GM21737 (cell line): ENCODE measurements around the gene ATG4B.
A peak's percentile ranks its signal among the peaks of the same experiment; 100 is the strongest.

Experiments
- ATAC-seq: cut with Tn5 transposase; IDR thresholded peaks from one replicate; pipeline ENCODE4 v1.9.1; 2021; ENCODE audit warnings: mild to moderate bottlenecking, moderate library complexity; ENCODE audit not compliant: unreplicated experiment

The ATG4B gene

DNA sequence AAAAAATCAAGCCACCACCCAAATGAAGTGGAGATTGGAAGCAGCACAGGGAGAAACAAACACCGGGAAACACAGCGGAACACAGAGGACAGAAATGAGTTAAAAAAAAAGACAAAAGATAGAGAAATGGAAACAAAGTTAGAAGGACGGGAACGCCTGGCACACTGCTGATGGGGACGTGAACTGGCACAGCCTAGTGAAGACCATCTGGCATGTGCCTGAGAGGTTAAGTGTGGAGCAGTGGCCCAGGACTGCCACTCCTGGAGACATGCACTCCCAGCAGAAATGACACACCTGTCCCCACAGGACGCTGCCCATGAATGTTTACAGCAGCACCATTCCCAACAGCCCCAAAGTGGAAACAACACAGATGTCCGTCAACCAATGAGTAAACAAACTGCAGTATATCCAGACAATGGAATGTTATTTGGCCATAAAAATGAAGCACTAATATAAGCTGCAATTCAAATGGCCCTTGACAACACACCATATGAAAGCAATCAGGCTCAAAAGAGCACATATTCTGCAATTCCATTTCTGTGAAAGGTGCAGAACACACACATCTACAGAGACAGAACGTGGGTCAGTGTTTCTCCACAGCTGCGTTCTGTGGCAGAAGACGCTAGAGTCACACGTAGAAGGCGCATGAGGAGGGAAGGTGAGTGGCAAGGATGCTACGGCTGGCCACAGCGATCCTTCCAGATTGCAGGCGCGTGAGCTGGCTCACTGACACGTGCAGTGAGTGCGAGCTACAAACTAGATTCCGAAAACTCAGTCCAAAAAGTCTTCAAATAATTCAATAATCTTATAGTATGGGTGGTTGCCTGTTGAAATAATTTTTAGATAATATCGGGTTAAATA, 25.1 kb upstream of the ATG4B start:
- no peak for ATAC-seq

DNA sequence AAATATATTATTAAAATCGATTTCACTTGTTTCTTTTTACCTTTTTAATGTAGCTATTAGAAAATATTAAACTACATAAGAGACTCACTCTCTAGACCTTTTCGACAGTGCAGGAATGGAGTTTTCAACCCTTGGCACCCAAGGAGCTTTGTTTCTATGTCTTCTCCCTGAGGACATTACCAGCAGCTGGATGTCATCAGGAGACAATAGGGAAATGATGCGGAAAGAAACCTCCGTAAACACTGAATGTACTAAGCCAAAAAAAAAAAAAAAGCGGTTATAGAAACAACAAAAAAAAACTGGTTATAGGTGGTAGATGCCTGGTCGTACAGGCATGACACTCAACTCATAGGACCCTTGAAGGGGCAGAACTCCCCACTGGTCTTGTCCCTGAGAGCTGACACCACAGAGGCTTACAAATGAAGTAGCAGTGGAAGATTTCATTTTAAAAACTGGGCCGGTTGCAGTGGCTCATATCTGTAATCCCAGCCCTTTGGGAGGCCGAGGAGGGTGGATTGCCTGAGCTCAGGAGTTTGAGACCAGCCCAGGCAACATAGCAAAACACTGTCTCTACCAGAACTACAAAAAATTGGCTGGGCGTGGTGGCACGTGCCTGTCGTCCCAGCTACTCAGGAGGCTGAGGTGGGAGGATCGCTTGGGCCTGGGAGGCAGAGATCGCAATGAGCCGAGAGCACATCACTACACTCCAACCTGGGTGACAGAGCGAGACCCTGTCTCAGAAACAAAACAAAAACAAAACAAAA, 24.3 kb upstream of the ATG4B start:
- no peak for ATAC-seq

DNA sequence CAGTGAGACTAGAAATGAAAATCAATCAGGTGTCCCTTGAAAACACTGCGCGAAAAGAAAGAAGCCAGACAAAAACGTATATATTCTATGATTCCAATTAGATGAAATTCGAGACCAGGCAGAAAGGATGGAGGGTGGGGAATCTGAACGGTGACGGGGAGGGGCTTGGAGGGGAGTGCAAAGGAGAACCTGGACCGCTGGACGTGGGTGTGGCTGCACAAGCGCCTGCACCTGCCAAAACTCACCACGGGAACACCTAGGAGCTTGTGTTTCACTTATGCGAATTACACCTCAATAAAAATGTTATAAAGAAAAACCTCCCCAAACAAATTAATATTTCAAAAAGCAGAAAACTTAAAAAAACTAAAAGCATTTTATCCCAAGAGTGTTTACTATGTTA, 22.5 kb upstream of the ATG4B start:
- no peak for ATAC-seq

DNA sequence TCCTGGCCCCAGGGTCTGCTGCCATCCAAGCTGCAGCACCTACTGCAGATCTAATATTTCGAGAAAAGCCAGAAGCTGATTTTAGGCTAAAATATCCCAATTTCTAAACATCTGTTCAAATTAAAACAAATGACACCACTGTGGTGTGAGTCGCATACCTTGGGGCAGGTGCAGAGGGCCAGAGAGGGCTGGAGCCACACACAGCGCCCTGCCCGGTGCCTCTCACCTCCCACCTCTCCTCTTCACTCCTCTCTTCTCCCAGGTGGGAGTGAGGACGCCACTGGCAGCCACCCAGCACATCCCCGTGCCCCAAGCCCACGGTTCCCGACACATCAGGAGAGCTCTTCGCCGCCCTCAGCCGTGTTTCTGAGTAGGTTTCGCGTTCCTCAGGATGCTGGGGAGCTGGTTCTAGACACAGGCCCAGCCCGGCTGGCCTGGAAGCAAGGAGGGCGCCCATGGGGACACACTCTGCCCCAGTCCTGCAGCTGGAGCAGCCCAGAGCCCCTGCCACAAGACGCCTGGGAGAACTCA, 21.9 kb upstream of the ATG4B start:
- no peak for ATAC-seq

DNA sequence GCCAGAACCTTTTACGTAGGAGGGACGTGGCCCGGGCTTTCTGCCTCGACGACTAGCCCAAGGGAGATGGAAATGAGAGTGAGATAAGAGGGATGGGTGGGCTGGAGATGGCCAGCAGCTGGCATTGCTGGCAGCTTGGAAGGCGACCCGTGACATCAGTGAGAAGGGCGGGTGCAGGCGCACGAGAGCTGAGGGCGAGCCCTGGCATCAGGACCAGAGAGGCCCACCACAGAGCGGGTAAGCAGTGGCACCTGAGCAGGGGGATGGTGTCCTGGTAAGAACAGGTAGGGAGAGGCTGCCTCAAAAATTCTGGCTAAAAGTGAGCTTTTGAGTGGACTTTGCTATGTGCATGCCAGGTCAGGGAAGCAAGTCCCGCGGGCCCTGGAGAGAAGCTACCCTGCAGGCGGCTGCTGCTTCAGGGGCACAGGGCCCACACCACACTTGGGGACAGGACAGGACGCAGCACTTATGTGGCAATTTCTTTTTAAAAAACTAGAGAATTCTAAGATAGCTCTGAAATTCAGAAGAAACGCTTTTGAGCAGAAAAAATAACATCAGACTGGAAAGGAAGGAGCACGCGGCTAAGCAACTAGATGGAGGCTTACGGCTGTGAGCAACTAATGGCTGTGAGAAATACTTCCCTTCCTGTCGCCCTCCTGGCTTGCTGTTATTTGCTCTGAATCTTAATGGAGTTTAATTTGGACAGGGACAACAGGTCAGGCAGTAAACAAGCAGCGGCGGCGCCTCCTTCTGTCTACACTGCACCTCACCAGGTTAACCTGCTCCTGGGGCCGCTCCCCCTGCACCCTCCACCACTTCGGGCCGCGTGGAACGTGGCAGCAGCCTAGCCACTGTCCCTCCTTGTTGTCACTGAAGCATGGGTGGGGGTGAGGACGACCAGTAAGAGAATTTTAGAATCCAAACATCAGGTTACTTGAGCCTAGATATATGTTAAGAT, 21.0 kb upstream of the ATG4B start:
- no peak for ATAC-seq

DNA sequence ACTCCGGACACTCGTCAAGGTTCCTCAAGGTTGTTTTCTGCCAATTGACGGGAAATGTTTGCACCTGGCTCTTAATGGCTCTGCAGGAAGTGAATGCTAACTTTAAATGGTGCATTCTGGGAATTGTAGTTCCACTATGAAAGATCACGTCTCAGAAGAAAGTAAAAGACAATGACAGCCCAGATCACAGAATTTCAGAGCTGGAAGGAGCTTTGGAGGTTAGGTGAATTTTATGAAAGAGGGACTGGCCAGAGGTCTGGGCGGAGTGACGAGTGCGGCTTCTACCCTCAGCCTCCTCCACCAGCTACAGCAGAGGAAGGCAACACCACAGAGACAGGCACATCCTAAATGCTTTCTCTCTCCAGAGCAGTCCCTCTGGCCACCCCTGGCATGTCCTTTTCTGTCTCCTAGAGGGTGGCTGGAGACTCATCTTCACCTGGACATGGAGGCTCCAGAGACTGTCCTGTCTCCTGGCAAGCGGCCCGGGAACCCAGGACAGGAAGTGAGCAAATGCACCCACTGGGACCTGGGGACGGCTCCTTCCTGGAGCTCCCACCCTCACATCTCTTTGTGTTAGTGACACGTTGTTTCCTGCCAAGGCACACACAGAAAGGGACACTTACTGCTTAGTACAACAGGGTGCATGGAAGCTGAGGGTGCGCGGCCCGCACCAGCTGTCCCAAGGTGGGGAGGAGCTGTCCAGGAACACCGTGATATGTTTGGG, 19.9 kb upstream of the ATG4B start:
- peak; percentile 49 for ATAC-seq

DNA sequence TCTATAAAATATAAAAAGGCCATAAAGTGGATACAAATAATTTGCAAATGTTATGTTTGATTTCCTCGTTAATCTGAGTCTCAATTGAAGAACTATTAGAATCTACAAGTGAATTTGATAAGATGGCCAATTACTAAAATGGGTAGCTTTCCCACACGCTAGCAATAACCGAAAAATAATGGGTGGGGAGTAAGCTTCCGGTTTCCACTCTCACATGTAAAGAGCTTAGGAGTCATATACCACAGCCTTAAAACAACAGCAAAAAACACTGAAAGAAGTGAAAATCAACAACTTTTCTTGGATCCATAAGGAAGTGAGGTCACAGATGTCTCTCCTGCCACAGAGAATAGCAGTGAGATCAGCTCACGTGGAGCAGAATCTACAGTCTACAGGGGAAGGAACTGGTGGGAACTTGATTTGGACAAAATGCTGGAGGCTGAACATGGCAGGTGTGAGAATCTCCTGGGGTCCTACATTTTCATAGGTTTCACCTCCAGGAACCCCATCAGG, 19.1 kb upstream of the ATG4B start:
- ATAC-seq = no peak

DNA sequence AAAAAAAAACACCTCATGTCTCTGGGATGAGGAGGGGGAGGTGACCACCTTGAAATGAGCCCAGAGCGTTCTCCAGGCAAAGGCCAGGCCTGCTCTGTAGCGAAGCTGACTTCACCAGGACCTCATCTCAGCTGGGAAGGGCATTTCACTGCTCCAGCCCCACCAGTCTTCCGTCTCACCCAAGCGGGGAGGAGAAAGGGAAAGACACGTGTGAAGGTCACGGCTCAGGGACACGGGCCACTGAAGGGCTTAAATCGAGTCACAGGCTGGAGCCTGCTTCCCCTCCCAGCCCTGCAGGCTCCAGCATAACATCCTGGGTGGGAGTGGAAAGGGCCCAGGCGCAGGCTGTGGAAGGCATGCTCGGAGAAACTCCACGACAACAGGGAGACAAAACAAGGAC, 18.7 kb upstream of the ATG4B start:
- ATAC-seq = no peak

DNA sequence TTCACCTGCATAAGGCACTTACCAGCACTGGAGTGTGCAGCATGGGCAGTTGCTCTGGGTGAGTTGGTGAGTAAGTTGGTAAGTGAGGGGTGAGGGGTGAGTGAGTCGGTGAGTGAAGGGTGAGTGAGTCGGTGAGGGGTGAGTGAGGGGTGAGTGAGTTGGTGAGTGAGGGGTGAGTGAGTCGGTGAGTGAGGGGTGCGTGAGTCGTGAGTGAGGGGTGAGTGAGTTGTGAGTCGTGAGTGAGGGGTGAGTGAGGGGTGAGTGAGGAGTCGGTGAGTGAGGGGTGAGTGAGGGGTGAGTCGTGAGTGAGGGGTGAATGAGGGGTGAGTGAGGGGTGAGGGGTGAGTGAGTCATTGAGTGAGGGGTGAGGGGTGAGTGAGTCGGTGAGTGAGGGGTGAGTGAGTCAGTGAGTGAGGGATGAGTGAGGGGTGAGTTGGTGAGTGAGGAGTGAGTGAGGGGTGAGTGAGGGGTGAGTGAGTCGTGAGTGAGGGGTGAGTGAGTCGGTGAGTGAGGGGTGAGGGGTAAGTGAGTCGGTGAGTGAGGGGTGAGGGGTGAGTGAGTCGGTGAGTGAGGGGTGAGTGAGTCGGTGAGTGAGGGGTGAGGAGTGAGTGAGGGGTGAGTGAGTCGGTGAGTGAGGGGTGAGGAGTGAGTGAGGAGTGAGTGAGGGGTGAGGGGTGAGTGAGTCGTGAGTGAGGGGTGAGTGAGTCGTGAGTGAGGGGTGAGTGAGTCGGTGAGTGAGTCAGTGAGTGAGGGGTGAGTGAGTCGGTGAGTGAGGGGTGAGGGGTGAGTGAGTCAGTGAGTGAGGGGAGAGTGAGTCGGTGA, 17.7 kb upstream of the ATG4B start:
- ATAC-seq = no peak

DNA sequence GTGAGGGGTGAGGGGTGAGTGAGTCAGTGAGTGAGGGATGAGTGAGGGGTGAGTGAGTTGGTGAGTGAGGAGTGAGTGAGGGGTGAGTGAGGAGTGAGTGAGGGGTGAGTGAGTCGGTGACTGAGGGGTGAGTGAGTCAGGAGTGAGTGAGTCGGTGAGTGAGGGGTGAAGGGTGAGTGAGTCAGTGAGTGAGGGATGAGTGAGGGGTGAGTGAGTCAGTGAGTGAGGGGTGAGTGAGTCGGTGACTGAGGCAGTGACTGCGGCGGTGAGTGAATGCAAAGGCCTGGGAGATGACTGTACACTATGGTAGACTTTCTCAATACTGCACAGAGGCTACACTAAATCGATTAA, 17.1 kb upstream of the ATG4B start:
- ATAC-seq = no peak

DNA sequence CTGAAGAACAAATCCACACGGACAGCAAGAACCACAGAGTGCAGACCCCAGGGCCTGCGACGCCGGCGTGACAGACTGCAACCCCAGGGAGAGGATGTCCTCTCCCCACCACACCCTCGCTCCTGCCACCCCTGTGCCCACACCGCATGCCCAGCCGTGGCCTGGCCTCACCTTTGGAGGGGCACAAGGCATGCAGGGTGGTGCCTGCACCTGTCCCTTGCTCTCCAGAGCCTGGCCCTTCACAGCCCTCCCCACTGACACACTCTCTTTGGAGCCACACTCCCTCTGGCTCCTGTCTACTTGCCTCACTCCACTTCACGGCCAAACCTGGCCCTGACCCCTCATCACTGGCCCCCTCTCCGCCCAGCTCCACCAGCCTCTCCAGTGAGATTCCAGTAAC, 9.8 kb upstream of the ATG4B start:
- ATAC-seq = no peak

DNA sequence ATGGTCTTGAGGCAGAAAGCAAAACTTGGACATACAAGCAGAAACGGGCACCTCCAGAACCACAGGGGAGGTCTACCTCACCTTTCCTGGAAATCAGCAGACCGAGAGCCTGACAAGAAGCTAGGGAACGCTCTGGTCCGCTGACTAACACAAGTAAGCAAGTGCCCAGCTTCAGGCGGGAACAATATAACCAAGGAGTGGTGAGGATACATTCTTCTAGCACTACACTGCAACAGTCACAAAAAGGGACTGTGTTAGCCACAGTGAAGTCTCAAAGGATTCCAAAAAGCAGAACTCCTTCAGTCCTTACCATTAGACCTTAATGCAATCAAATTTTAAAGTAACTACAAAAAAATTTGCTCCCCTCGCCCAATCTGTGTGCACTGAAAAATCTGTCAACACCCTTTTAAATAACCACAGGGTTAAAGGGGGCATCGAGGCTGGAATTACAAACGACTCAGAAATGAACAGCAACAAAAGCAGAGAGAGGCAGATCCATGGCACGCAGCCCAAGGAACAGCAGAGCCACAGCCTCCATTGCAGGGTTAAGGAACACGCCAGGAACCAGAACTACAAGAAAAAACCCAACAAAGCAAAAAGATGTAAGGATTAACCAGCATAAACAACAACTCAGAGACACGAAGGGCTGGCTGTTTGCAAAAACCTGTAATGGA, 7.6 kb upstream of the ATG4B start:
- no peak for ATAC-seq

DNA sequence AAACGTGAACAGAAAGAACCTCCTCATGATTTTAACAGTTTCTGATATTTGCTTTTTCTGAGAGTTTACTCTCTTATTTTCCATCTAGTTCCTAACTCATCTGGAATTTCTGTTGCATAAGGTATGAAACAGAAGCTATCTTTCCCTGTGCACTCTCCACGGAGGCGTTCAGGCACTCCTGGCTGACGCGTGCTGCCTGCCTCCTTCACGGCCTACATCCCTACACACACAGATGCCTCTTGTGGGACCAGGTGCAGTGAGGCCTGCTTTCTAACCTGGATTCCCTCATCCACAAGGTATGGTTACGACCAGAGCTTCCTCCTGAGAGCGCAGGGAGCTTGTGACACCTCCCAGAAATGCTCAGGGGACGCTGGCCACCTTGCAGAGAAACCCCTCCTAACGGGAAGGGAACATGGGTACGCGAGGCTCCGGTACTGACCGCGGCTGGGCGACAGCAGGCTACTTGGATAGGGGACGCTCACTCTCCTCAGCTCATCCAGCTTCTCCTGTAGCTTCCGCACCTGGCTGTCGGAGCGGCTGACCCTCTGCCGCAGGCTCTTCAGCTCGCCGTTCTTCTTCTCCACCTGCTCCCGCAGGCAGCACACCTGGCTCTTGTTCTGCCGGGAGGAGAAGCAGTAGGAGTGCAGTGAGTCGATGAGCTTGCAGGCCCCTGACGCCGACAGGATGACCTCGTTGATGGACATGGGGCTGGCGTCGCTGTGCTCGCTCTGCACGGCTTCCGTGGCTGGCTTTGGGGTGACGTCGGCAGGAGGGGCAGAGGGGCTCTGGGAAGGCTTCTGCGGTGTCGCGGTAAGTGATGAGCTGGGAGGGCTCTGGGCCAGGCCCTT, 4.8 kb upstream of the ATG4B start:
- no peak for ATAC-seq

DNA sequence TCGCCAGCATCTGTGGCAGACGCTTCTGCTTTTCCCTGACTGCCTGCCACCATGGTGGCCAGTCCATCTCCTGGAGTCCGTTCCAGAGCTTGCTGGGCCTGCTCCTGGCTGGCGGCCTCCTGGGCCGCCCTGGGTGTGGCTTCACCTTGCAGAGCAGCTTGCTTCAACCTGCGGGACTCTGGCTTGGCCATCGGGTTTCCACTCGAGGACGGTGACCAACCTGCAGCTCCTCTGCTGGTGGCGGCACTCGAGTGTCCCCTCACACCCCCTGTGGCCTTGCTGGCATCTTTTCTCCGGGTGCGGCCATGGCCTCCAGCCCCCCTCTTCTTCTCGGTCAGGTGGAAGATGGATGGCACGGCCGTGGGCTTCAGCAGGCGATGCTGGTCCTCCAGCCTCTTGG, 3.9 kb upstream of the ATG4B start:
- no peak for ATAC-seq

DNA sequence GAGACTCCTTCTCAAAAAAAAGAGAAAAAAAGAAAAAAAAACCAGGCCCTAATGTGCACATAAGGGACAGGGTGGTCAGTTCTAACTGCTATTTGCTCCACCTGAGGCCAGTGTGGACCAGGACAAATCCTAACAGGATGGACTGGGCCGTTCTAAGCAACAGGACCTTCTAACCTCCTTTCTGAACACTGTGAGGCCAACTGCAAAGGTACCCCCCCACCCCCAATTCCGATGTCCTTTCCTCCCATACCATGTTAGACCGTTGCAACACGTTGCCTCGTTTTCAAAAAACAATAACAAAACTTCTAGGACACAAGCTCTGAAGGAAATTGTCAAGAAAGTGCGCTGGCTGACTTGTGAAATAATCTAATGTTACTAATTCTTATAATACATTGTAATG, 1.7 kb upstream of the ATG4B start:
- no peak for ATAC-seq

DNA sequence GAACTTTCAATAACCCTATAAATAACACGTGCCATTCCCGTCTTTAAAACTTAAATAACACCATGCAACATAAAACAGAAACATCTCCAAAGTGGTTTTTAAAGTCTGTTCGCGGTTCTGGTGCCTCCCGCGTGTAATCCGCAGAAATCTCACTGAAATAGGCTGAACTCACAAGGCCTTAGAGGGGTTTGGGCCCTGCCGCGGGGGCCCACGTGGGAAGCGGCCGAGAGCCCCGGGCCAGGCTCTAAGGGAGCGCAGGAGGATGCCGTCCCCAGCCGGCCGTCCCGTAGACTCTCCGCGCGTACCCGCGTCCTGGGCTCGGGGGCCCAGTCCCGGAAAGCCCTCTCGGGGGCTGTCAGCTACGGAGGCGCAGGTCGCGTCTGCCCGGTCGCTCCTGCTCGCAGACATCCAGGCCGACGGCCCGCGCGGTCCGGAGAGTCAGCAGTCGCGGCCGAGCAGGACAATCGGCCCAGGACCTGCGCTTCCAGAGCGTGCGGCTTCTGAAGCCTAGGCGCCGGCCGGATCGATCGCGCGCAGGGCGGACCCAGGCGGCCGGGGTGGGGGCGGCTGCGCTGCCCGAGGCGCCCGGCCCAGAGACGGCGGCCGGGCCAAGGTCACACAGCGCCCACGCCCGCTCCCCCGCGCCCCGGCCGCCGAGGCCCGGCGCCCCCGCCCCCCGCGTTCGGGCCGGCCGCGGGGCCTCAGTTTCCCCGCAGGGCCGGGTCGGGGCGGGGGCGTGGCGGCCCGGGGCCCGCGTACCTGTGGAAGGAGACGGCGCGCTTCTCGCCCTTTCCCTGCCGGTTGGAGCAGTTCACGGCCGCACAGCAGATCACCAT, 1.1 kb upstream of the ATG4B start:
- peak; percentile 23 for ATAC-seq
